NCI-H345 (cell line): Measurements from ENCODE around the gene PTHLH.

Experiments
- DNase-seq: peaks from one replicate; lab custom pipeline; 2025; lab: John Stamatoyannopoulos, UW

The PTHLH gene

GRCh38 chr12:27937768-27938167 is 34.8 kb downstream of the PTHLH start:
- DNase-seq, result no peak

DNA sequence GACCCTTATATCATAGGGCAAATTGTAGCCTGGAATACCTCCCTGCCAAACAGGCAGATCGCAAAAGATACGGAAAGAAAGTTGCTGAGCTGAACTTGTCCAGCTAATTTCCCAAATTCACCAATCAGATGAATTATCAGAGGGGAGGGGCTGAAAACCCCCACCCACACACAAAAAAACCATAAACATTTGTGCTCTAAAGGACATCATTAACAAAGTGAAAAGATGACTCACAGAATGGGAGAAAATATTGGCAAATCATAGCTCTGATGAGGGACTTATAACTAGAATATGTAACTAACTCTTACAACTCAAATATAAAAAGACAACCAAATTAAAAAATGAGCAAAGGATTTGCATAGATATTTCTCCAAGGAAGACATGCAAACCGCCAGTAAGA is 36.3 kb downstream of the PTHLH start:
- no peak for DNase-seq

GRCh38 chr12:27934276-27934675 is 38.3 kb downstream of the PTHLH start:
- no peak for DNase-seq

DNA sequence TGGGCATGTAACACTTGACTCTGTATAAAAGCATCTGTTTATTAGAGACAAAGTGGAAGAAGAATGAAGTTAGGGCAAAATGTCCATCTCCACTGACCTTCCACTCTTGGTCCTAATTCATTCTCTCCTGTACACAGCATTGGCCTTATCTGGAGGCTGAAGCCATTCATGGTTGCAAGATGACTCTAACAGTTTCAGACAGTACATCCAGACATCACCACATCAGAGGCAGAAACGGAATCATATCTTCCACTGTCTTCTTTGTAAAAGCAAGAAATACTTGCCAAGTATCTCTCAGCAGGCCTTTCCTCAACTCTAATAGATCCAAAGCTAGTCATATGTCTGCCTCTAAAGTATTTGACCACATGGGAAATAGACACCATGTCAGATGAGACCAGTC is 41.1 kb downstream of the PTHLH start:
- DNase-seq, result no peak

GRCh38 chr12:27927347-27927746 is 45.2 kb downstream of the PTHLH start:
- no peak for DNase-seq

DNA sequence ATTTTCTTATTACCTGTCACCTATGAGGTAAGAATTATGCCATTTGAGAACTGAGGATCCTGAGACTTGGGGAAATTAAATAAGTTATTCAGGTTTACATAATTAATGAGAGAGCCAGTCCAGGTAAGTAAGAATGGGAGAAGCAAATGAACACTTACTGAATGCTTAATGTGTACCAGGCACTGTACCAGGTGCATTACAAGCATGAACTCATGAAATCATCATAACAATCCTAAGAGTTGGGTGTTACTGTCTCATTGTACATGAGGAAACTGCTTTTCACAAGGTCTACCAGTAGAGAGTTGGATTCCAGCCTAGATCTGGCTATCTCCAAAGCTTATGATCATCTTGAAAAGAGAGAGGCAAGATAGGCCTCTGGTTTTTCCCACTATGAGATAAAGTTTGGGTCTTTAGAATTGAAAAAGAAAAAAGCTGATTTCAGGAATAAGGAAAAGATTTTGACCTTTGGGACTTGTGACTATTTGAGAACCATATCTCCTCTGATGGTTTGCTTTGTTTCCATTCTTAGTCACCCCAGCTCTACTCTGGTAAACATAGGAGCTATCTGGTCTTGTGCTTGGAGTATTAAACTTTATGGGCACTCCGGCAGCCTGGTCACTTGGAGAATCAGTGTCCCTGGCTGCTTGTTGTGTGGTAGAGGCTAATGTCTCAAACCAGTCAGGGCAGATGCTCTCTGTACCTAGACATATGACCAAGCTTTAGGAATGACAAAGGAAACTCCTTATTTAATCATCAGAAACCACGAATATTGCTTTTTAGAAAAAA is 48.0 kb downstream of the PTHLH start:
- DNase-seq, result no peak

GRCh38 chr12:27922531-27923139 is 49.9 kb downstream of the PTHLH start:
- DNase-seq, result no peak

DNA sequence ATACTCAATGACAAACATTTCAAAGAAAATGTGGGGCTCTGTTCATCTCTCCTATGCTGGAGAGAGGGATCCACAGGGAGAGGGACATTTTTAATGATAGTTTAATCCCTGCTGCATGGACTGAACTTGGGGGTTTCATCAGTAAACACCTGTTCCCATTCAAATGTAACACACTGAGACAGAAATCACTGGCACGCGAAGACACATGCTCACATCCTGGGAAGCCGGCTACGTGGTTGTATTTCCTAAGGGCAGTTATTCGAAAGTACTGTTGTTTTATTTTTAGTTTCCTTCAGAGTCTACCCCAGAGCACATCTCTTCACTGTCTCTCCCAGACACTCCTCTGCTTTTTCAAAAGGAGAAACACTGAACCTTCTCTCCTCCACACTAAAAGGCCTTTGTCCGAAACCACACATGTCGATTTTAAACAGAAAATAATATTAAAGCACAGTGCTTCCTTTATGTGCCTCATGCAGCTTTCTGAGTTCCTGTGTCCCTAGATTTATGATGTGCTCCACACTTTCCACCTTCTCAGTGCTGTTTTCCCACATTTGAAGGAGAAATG is 52.8 kb downstream of the PTHLH start:
- DNase-seq, result no peak

- DNase-seq, result no peak
Observed at GRCh38 chr12:27915536-27915935, 57.0 kb downstream of the PTHLH start.

- DNase-seq, result no peak
Observed at GRCh38 chr12:27915021-27915420, 57.5 kb downstream of the PTHLH start.

DNA sequence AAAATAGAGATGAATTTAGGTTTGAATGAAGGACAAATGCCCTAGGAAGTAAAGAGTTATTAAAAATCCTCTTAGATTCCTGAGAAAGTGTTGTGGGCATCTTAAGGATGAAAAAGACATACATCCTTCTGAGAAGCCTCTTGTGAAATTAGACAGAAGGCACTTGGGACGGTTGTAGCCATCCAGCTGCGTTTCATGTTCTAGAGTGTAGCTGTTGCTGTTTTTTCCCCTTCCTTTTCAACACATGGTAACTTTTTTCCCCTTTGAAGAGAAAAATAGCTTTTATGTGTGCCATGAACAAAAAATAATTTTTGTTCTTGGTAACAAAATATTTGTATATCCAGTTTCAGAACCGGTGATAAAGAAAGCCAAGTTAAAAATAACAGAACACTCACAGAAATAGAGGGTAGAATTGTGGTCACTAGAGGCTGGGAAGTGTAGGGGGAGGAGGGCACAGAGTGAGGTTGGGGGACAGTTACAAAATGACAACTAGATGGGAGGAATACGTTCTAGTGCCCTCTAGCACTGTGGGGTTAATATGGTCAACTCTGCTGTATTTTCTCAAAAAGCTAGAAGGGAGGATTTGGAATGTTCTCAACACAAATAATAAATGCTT is 58.4 kb downstream of the PTHLH start:
- no peak for DNase-seq

DNA sequence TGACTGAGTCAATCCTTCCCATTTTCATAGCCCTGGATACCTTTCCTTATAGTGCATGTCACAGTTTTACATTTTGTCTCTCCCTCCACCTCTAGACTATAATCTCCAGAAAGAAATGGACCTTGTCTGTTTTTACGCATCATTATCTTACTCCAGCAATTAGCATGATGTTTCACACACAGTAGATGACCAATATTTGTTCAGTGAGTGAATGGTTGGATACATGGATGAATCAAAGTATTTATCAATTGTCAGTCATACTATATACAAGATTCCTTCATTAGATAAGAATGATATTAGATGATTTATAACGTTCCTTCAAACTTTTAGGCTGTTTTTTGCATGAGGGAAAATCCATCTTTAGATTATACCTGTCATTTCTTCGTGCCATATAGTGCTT is 61.1 kb downstream of the PTHLH start:
- no peak for DNase-seq
